ENCODE results near the gene MACROH2A1.

The MACROH2A1 gene

DNA sequence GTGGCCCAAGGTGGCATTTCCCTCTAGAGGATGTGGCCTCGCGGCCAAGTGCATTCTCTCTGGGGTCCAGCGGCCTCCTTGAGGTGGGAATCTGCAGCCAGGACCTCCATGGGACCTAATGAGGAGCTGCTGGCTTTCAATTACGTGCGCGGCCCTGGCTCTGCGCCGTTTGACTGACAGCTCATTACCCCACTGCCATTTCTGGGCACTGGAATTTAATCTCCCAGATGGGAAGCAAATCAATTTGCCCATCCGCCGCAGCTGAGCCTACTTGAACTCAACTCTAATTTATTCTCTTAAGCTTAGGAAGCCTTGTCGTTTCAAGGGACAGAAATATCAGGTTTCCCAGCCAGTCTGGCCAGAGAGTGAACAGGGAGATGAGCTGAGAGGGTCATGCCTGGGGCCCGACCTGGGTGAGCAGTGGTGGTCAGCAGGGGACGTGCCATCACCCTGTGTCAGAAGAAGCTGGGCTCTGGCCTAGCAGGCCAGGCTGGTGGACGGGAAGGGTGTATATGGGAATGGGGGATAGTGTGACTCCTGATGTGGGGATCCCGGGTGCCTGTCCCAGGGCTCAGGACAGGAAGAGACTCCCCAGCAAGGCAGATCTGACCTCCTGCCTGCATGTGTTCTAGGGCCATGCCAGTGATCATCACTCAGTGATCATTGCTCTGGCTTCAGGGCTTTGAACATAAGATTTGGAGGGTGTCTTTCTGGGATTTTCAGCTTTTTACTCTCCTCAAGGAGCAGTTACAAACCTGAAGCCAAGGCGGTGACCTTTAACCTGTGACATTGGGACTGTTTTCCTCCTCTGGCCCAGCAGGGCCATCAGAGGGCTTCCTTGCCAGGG lies 69.7 kb downstream of the MACROH2A1 start:
- ATAC-seq, result no peak

DNA sequence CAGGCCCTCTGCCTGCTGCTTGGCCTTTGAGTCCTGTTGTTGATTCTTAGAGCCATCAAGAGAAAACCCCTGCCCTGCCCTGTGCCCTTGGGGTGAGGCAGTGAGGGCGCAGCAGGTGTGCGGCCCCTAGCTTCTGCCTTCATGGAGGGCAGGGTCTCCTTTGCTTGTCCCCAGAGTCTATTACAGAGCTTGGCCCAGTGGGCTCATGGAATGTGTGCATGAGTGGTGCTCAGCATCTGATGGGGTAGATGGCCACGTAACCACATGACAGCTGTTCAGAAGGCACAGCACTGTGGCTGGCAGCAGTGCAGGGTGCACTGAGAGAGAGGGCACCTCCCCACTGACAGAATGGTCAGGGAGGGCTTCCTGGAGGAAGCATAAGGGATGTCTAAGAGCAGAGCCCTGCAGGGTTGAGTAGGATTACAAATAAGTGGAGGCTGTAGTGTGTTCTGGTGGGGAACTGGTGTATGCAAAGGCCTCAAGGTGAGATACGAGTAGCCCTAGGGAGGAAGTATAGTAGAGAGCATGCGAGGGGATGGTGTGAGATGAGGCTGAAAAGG lies 70.8 kb downstream of the MACROH2A1 start:
- ATAC-seq, result no peak

DNA sequence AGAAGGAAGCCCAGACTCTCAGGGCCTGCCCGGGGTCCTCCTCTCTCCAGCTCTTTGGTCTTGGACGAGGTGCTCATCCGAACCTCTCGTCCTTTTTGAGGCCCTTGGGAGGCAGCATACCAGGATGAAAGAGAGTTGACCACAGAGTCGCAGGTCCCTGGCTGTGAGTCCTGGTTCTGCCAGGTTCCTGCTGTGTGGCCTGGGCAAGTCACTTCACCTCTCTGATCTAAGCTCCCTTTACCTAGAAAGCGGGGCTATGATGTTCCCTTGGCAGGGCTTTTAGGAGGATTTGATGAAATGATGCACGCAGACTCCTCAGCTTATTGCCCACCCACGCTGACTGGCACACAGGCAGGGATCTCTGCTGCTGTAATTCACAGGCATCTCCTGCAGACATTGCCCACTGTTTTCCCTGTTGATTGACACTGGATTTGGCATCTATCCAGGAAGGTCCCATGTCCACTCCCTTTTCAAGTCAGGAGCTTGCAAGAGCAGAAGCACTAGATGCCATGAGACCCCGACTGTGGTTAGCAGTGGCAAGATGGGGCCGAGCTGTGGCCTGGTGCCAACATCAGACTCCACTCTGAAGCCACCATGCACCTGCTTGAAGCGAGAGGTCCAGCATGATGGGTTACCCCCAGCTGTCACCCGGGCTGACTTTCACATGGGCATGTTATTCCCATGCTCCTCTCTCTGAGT lies 71.5 kb downstream of the MACROH2A1 start:
- ATAC-seq, result no peak

DNA sequence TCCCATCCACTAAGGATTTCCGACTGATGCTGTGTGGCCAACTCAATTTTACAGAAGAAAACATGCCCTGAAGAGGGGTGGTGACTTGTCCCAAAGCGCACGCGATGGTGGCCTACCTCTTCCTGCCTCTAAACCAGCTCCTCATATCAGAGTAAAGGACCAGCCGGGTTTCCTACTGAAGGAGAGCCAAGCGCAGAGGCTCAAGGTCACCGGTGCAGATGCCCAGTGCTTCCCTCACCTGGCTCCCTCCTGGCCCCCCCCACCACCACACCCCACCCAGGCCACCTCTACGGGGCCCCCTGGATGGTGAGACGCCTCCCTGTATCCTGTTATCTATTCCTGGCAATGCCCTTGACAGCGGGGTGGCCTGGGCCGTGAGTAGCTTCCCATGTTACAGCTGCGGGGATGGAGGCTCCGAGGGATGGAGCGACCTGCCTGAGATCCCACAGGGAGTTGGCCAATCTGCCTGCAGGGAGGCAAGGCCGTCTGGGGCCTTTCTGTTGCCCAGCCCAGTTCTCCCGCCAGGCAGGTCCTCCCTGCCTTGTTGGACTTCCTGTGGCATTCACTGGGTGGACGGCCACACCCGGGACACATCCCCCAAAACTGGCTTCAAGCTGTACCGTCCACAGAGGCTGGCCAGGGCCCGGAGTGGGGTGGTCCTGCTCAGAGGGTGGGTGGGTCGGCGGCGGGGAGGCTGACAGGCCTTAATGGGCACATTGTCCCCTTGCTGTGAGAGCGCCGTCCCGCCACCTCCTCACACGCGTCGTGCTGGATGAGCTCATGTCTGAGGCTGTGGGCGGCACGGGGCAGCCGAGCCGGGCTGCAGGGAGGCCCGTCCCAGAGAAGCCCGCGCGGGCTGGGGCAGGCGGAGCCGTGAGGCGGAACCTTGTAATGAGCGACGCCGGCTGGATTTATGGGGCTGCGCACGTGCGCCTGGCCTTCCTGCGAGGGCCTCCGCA lies 72.5 kb downstream of the MACROH2A1 start:
- ATAC-seq, result no peak

DNA sequence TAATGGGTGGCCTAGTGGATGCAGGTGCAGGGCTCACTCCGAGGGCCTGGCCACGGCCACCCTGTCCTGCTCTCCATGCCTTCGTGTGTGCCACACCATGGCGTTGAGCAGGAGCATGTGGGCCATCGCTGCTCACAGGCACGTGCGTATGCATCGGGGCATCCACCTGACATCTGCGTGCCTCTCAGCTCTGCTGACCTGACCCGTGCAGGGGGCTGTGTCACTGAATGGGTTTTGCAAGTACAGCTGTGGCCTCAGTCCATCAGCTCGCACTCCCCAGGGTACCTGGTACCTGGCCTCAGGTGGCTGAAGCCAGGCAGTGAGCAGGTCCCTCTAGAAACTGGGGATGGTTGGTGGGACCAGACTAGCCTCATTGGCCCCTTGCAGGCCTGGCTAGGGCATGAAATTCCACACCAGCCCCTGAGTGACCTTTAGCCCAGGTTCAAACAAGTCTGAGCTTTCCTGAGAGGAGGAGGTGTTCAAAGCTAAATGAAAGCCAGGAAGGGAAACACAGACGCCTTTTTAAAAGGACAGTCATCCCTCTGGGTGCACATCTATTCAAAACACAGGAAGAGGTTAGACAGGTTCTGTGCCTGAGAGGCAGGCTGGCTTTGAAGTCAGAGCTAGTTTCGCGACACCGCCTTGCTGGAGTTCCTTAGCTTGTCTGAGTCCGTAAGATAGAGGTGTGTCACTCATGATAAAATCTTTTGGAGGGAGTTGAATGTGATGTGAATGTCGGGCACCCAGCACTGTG lies 74.0 kb downstream of the MACROH2A1 start:
- ATAC-seq, result peak; percentile 28 to 33

DNA sequence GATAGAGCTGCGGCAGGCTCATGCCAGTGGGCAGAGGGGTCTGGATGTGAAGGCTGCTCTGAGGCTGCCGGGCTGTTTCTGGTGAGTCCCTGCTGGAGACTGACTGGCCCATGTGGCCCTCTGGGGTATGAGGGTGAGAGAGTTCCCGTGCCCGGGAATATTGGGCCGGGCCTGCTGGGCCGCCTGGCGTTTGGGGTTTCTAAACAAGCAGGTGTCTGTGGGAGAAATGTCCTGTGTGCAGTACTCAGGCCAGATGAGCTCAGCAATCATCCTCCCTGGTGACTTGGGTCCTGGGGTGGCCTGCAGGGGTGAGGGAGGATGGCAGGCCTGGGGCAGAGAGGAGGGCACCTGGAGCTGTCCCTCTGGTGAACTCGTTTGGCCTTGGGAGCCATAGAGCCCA lies 74.9 kb downstream of the MACROH2A1 start:
- ATAC-seq, result no peak

DNA sequence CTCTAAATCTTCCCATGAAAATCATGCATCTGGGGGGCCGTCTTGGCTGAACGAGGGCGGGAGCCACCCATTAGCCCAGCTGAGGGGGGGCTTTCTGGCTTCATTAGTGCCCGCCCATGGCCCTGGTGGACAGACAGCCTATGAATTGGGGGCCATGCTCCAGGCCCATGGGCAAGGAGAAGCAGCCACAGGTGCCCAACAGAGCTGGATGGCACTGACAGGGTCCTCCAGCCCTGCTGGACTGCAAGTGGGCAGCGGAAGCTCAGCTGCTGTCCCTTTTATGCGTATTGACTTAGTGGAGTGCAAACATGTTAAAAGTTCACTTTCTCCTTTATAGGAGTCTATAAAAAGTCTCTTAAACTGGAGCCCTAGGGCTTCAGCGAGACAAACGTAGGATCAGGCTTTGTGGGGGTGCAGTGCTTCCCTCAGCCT lies 75.3 kb downstream of the MACROH2A1 start:
- ATAC-seq, result no peak

DNA sequence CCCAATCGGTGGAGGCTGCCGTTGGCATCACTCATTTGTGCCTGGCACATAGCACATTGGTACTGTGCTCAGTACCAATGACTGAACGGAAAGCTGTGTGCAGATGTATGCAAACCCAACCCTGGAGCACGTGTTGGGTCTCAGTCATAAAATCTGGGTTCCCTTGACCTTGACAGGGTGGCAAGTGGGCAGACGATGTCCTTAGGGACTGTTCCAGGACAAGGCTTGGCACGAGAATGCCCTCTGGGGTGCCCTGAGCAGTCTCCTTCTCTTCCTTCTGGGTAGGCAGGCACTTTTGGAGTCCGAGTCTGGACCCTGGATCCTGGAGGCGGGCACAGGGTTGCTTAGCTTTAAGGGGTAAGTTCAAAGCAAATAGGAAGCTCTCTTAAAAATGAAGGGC lies 75.8 kb downstream of the MACROH2A1 start:
- no peak for ATAC-seq

DNA sequence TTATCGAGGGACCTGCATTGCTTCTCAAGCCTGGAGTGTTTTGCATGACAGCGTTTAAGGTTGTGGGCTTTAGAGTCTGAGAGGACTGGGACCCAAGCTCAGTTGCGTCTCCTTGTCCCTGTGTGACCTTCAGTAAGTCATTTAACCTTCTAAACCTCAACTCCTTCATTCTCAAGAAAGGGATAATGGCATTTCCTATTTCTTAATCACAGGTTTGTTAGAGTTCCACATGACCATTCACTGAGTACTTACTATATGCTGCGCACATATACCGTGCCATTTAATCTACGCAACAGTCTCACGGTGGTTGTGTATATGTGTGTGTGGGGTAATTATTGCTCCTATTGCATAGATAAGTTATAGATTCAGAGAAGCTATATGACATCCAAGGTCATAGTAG lies 76.3 kb downstream of the MACROH2A1 start:
- no peak for ATAC-seq

DNA sequence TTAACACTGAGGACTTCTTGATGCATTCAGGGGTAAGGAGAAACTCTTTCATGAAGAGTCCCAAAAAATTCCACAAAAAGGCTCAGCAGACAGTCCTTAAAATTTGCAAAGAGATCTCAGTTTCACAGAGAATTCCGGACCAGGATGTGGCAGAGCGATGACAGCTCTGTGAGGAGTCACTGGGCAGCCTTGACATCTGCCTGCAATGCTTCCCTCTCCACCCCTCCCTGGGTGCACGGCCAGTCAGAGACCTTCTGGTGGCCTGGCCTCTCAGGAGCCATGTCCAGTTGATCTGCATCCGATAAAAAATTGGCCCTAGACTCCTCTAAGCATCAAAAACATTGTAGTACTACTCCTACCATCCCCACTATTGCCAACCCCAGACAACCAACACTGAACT lies 76.8 kb downstream of the MACROH2A1 start:
- no peak for ATAC-seq

DNA sequence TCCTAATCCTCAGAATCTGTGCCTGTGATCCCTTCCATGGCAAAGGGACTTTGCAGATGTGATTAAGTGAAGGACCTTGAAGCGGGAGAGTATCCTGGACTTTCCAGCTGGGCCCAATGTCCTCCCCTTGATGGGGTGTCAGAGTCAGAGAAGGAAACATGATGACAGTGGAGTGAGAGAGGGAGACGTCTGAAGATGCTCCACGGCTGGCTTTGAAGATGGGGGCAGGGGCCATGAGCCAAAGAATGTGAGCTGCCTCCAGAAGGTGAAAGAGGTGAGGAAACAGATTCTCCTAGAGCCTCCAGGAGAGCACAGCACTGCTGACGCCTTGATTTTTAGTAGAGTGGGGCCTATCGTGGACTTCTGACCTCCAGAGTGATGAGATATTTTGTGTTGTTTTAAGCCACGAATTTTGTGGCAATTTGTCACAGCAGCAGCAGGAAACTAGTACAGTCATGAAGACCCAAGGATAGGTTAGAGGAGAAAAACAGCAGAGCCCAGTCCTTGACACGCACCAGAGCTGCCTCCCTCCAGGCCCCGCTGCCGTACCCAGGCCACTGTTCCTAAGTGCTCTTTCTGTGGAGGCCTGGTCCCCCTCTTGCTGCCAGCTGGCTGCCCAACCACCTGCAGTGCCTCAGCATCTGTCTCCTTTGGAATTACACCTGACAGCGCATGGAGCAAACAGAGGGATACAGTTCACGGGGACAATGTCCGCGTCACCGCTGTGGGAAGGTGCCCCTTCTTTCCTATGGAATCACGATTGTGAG lies 78.1 kb downstream of the MACROH2A1 start:
- no peak for ATAC-seq

DNA sequence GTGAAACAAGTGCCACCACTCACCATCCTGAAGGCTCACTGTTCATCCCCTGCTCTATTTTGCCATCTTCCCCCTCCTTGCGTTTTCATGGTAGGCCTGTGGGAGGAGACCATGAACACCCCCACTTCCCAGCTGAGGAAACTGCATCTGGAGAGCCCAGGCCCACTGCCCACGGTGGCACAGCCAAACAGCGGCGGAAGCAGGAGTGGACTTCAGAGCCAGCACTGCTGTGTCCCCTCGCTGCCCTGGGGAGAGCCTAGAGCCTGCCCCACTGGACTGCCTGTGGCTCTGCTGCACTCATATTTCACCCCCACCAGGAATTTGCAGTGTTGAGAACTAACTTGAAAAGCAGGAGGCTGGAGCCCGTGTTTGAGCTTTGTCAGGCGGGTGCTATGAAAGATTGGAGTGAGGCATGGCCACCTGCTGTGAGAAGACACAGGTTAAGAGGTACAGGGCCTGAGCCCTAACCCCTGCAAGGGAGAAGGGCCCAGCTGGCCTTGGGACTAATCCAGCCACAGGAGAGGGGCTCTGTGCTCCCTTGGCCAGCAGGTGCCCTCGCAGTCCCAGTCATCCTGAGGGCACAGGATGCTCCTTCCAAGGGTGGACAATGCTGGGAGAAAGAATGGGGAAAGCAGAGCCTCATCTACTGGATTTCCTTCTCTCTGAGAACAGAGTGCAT lies 79.0 kb downstream of the MACROH2A1 start:
- ATAC-seq, result no peak

DNA sequence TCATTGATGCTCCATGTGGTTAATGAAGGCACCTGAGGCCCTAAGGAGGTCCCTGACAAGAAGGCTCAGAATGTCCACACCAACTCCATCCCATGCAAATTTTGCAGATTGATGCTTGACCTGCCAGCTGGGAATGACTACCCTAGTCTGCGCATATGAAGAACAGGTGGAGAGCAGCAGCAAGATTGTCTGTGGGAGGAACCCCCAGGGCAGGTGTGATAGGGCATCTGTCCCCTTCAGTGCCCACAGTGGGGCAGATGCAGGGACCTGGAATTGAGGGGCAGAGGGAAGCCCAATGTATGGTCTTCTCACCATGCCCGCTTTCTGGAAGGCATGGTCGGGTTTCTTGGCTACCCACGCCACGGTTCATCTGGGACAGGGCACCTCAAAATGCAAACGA lies 79.6 kb downstream of the MACROH2A1 start:
- no peak for ATAC-seq

DNA sequence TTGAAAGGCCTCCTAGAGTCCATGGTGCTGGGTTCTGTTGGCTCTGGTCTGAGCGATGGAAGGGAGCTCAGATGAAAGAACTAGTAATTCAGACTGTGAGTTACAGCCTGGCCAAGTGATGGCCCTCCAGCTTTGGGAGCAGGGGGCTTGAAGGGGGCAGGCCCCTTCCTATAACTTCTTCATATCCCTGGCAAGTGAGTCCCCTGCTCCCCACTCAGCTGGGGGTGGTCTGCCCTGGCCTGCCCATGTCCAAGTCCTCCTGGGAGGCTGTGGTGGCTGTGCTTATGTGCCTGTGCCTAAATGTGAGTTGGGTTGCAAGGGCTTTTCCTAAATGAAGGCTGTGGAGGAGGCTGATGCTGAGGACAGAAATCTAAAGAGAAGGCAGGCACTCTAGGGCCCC lies 80.1 kb downstream of the MACROH2A1 start:
- no peak for ATAC-seq

DNA sequence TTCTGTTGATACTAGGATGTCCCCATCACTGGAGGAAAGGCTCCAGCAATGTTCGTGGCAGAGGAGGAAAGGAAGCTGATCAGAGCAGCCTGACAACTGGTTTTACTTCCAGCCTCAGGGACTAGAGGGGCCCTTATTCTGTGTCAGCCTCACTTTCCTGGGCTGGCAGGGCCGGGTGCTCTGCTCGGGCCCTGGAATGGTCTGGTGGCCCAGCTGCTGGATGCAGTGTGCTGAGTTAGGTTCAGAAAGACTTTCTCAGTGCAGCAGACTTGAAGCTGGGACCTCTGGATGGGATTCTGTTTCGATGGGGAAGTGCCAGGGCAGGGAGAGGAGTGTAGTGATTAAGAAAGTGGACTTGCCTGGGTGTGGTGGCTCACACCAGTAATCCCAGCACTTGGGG lies 81.0 kb downstream of the MACROH2A1 start:
- ATAC-seq, result no peak

DNA sequence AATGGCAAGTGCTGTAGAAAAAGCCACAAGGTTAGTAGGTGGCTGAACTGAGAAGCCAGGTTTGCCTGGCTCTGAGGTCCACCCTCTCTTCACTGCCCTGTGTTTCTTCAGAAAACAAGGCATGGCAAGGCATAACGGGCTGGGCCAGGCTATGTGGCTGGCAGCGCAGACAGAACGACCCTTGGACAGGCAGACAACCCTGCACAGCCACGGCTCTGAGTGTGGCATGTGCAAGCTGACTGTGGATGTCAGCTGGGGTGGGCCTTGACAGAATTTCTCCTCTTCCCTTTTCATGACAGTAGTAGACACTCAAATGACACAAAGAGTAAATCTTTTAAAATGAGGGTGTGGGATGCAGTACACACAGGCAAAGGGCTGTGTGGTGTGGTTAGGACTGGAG lies 81.7 kb downstream of the MACROH2A1 start:
- no peak for ATAC-seq

DNA sequence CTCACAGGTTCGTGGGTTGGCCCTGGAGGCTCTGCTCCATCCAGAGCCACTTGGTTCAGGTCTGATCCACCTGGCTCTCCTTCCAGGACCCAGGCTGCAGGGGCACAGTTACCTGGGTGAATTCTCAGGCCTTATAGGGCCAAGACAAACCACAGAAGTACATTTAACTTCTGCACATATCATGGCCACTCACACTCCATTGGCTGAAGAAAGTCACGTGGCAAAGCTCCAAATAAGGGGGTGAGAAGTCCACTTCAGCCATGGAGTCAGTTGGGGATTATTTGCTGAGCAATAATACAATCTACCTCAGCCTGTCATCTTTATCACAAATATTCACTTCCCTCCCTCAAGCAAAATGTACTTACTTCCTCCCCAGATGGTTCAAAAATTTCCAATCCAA lies 83.6 kb downstream of the MACROH2A1 start:
- ATAC-seq, result no peak

DNA sequence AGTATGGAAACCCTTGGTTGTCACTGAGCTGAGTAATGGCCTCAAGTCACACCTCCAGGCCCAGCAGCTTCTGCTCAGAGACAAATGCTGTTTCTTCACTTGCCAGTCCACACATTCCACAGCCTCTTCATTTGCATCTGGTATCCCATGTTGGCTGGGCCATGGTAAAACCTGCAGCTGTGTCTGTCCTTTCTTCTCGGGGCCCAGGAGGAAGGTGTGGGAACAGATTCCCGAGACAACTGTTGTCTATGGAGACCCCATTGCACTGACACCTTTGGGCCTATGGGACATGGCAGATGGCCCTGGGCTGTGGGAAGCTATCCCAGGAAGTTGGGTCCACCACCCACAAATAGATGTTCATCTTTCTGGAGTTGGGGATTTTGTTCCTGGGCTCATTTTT lies 85.1 kb downstream of the MACROH2A1 start:
- ATAC-seq, result no peak

DNA sequence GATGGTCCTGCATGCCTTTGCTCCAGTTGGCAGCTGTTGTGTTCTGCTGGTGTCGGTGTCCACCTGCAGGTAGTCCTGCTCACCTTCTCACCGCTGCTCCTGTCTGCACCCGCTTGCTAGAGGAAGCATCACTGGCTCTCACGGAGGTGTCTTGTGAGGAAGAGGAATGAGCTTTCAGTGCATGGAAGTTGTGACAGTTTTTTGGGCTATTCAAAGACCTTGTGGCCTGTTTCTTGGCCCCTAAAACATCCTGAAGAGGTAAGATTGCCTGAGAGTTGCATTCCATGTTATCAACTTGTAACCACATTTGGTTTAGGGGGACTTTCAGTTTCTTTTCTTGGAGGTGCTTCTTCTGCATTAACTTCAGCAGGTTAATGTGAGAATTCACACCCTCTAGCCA lies 85.6 kb downstream of the MACROH2A1 start:
- no peak for ATAC-seq

DNA sequence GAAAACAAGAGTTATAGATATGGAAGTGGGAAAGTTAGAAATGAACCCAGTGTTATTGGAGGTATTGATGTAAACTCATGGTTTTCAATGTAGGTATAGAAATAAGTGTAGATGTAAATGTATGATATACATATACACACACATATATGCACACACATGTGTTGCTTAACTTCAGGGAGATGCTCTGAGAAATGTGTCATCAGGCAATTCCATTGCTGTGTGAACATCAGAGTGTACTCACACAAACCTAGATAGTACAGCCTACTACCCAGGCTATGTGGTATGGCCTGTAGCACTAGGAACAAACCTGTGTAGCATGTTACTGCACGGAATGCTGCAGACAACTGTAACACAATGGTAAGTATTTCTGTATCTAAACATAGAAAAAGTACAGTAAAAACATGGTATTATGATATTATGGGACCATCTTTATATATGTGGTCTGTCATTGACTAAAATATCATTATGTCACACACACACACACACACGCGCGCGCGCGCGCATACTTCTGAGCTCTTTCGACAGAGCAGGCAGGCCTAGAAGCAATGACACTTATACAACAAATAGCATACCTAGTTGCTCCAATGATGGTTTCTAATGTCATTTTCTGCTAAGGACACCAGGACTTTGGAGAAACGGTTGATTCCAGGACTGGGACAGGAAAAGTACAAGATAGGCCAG lies 86.6 kb downstream of the MACROH2A1 start:
- ATAC-seq, result no peak

All from activated CD4-positive, CD25-positive, alpha-beta regulatory T cell treated with anti-CD3 and anti-CD28 coated beads, Interleukin-2, amount 50 U/mL, for 24 hours (primary cell).